ENCODE results near the gene BIN2. TPM values are rescaled to one million over a fixed set of nuclear protein-coding genes. Genes with fewer than 3 reads are reported as not detected.

Gene BIN2
- total and polyA plus RNA-seq, 8 donors, result 3.8 to 46.0 (median 6.2) TPM

DNA sequence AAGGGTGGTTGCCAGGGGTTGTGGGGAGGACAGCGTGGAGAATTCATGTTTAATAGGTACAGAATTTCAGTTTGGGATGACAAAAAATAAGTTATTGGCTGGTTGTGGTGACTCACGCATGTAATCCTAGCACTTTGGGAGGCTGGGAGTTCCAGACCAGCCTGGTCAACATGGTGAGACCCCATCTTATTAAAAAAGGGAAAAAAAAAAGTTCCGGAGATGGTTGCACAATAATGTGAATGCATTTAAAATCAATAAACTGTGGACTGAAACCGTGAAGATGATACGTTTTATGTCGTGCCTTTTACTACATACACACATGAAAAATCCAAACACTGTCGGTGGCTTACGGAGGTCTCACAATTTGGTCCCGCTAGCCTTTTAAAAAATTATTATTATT is 46.7 kb upstream of the BIN2 start:
- TF ChIP-seq, protein P1, sequence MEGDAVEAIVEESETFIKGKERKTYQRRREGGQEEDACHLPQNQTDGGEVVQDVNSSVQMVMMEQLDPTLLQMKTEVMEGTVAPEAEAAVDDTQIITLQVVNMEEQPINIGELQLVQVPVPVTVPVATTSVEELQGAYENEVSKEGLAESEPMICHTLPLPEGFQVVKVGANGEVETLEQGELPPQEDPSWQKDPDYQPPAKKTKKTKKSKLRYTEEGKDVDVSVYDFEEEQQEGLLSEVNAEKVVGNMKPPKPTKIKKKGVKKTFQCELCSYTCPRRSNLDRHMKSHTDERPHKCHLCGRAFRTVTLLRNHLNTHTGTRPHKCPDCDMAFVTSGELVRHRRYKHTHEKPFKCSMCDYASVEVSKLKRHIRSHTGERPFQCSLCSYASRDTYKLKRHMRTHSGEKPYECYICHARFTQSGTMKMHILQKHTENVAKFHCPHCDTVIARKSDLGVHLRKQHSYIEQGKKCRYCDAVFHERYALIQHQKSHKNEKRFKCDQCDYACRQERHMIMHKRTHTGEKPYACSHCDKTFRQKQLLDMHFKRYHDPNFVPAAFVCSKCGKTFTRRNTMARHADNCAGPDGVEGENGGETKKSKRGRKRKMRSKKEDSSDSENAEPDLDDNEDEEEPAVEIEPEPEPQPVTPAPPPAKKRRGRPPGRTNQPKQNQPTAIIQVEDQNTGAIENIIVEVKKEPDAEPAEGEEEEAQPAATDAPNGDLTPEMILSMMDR (IDR thresholded peaks at IDR 0.05), result no peak
- H3K36me3 ChIP-seq, result no peaks in the 10 kb centered on the region
- no peaks in the 10 kb centered on the region for H3K27me3 ChIP-seq
- no peak for DNase-seq
- no peaks in the 10 kb centered on the region for H3K9me3 ChIP-seq
- peaks cover 0 to 11% of the 10 kb centered on the region in 2 donors for H3K4me1 ChIP-seq
- intact Hi-C loops (cut with DNase I), result no loop called here
- H3K27ac ChIP-seq, result no peak overlapping the region
- H3K4me3 ChIP-seq, result no peak overlapping the region
- no peak for ATAC-seq

DNA sequence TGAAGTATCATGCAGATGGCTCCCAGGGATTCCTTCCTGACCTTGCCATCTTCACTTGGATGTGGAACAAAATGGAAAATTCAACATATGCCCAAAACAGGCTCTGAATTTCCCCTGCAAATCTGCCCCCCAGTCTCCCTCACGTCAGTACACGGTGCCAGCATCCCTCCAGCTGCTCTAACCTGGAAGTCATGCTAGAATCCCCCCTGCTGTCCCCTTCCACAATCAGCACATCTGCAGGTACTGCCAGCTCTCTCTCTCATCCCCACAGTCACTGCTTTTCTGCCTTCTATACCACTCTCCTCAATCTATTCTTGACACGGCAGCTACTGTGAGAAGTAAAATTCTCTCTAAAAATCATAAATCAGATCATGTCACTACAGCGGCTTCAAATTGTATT is 45.6 kb upstream of the BIN2 start:
- TF ChIP-seq, protein P1 (IDR thresholded peaks at IDR 0.05), result no peak
- no peaks in the 10 kb centered on the region for H3K9me3 ChIP-seq
- no peak overlapping the region for H3K4me3 ChIP-seq
- ATAC-seq (no peak), DNase-seq (no peak)
- no peaks in the 10 kb centered on the region for H3K36me3 ChIP-seq
- peaks cover 0 to 11% of the 10 kb centered on the region in 2 donors for H3K4me1 ChIP-seq
- intact Hi-C loops (cut with DNase I), result no loop called here
- H3K27me3 ChIP-seq, result no peaks in the 10 kb centered on the region
- peak overlapping the region in 1 of 2 donors; percentile 28 for H3K27ac ChIP-seq

DNA sequence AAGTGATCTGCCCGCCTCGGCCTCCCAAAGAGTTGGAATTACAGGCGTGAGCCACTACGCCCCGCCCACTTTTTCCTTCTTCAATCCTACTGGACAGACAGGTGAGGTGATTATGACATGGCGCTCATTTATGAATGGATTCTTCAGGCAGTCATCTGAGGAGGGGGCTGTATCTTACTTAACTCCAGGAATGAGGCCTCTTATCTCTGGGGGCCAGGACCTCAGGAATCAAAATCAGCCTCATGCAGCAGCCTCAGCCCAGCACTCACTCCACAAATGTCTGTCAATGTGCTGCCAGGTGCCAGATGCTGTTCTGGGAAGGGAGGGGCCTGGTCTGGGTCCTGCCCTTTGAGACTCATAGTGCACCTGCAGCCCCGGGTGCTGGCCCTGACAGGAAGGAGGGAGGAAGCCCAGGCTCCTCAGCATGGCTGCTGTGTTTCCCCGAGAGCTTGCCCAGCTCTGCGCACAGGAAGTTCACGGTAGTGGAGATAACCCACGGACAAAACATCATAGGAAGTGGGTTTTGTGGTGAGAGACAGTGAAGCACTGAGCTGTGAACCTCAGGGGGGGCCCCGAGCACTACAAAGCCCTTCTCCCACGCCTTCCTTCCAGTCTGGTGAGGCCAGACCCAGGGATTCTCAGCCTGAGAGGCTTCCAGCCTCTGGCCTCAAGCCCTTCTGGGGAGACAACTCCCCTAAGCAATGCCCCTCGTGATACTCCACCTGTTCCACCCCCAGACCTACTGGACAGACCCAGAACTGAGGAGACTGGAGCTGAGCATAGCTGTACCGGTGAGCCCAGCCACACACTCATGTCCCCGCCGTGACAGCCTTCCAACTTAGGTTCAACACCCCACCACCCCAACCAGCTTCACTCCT is 44.9 kb upstream of the BIN2 start:
- Histone ChIP-seq H3K36me3 (no peaks in the 10 kb centered on the region), H3K27me3 (no peaks in the 10 kb centered on the region), H3K4me1 (peaks cover 0 to 11% of the 10 kb centered on the region in 2 donors), H3K27ac (peak overlapping the region in 1 of 2 donors; percentile 28), H3K4me3 (no peak overlapping the region), H3K9me3 (no peaks in the 10 kb centered on the region)
- intact Hi-C loops (cut with DNase I), result no loop called here
- peak; percentile 42 for ATAC-seq
- TF ChIP-seq, protein P1 (IDR thresholded peaks at IDR 0.05), result no peak
- DNase-seq, result peak in 2 of 4 donors; percentile 59 to 82

DNA sequence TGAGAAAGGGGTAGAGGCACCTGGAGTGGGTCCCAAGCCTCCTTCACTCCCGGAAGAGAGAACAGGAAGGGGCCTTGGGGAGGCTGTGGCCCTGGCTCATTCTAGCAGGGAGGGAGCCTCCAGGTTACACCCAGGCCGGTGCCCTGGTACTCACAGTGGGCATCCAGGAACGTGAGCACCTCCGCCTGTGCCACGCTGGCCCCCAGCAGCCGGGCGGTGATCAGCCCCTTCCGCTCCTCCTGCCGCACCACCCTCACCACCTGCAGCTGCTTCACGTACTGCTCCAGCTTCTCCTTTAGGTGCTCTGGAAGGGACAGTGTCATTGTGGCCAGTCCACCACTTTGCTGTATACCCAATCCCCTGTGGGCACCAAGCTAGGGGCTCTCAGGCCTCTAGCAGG is 41.3 kb upstream of the BIN2 start:
- Histone ChIP-seq H3K9me3 (no peaks in the 10 kb centered on the region), H3K27ac (no peak overlapping the region), H3K4me1 (peaks cover 0 to 11% of the 10 kb centered on the region in 2 donors), H3K36me3 (no peaks in the 10 kb centered on the region), H3K27me3 (no peaks in the 10 kb centered on the region), H3K4me3 (no peak overlapping the region)
- intact Hi-C loops (cut with DNase I), result no loop called here
- TF ChIP-seq, protein P1 (IDR thresholded peaks at IDR 0.05), result no peak
- DNase-seq (no peak), ATAC-seq (no peak)

DNA sequence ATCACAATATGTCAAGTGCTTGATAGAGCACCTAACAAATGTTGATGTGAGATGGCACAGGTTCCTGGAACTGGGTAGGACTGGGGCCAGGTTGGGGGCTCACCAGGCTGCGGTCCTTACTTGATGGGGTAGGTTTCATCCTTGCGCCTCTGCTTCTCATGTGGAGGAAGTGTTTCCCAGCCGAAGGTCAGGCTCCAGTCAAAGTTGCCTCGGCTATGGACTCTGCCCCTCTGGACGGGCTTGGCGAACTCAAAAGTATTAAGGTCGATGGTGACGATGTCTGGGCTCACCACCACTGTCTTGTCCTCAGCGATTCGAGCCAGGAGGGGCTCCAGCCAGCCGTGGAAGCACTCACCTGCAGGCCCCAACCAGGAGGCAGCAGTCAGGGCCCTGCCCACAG is 40.0 kb upstream of the BIN2 start:
- Histone ChIP-seq H3K36me3 (no peaks in the 10 kb centered on the region), H3K27me3 (no peaks in the 10 kb centered on the region), H3K27ac (no peak overlapping the region), H3K4me1 (peaks cover 0 to 6% of the 10 kb centered on the region in 2 donors), H3K4me3 (no peak overlapping the region), H3K9me3 (no peaks in the 10 kb centered on the region)
- ATAC-seq, result no peak
- intact Hi-C loops (cut with DNase I), result no loop called here
- TF ChIP-seq, protein P1 (IDR thresholded peaks at IDR 0.05), result no peak
- no peak for DNase-seq

Data from left lung (tissue), 10 donors.